Measurements from ENCODE around the gene EPB41.

- no peak for TF ChIP-seq CTCF (IDR thresholded peaks at IDR 0.05; ENCODE audit: low read depth, low read length, missing input control)
- TF ChIP-seq REST (IDR thresholded peaks at IDR 0.05), result no peak
- TF ChIP-seq JUND (IDR thresholded peaks at IDR 0.05), result no peak
- TF ChIP-seq TAF1 (conservative IDR thresholded peaks at IDR 0.05), result no peak
- no peak for TF ChIP-seq RAD21 (IDR thresholded peaks at IDR 0.05)
- no peak for TF ChIP-seq MAX (IDR thresholded peaks at IDR 0.05)
- no peak for TF ChIP-seq EGR1 (IDR thresholded peaks at IDR 0.05; ENCODE audit: low read depth in 2 of 2)
- no peak for TF ChIP-seq GABPA (IDR thresholded peaks at IDR 0.05 in 1 of 2, conservative IDR thresholded peaks at IDR 0.05 in 1 of 2)
- TF ChIP-seq ATF3 (IDR thresholded peaks at IDR 0.05), result no peak
- TF ChIP-seq RXRA (IDR thresholded peaks at IDR 0.05), result no peak
Measured at GRCh38 chr1:29167904-29168303, 253.5 kb downstream of the EPB41 start.

Data from liver (tissue), 3 donors.